H1 (cell line): Measurements from ENCODE around the gene CDX4. TPM values are rescaled to one million over a fixed set of nuclear protein-coding genes. Genes with fewer than 3 reads are reported as not detected.

Experiments
- CTCF ChIA-PET: fragments of 300-600 bp; sonication (Branson Sonifier 250); formaldehyde crosslinking; loops from one replicate; lab custom pipeline; 2021; ENCODE audit not compliant: partially characterized antibody; lab: Charles Lee
- POLR2A ChIA-PET: fragments of 300-600 bp; sonication (Branson Sonifier 250); formaldehyde crosslinking; loops from one replicate; lab custom pipeline; 2021; ENCODE audit warnings: inconsistent platforms; ENCODE audit not compliant: partially characterized antibody; lab: Charles Lee
- DNase-seq, 2 experiments: peaks; one replicate each; pipeline versions ENCODE4 v3.0.0 to v3.0.0-alpha.2; 2010 to 2022; ENCODE audit warnings: low spot score in 2 of 2, low read depth in 1 of 2, mixed read lengths in 1 of 2
- FAIRE-seq: peaks from 2 replicates; lab custom pipeline; 2011; peaks lifted over from hg19 to GRCh38; lab: Jason Lieb, UNC
- H2AFZ ChIP-seq: 2 replicates; pipeline ENCODE4 v1.8.1; 2012; ENCODE audit warnings: low read length, inconsistent platforms
- H2AK5ac ChIP-seq: 2 replicates; pipeline ENCODE4 v1.6.1; 2013; ENCODE audit warnings: low read depth, low read length
- H2BK120ac ChIP-seq: replicated peaks from 2 replicates; pipeline ENCODE3; 2013; ENCODE audit warnings: low read depth, low read length, inconsistent platforms
- H2BK12ac ChIP-seq: 2 replicates; pipeline ENCODE4 v1.6.1; 2013; ENCODE audit warnings: low read depth, low read length
- H2BK15ac ChIP-seq: 2 replicates; pipeline ENCODE4 v1.6.1; 2013; ENCODE audit warnings: low read length
- H2BK20ac ChIP-seq: 2 replicates; pipeline ENCODE4 v1.6.1; 2013; ENCODE audit warnings: low read length
- H2BK5ac ChIP-seq: 2 replicates; pipeline ENCODE4 v1.6.1; 2013; ENCODE audit warnings: low read depth, low read length
- H3K14ac ChIP-seq: 2 replicates; pipeline ENCODE4 v1.6.1; 2013; ENCODE audit warnings: inconsistent platforms; ENCODE audit not compliant: insufficient read length
- H3K18ac ChIP-seq: 2 replicates; pipeline ENCODE4 v1.6.1; 2013; ENCODE audit warnings: low read length; ENCODE audit errors: extremely low read depth
- H3K23ac ChIP-seq: 2 replicates; pipeline ENCODE4 v1.6.1; 2013; ENCODE audit warnings: inconsistent platforms; ENCODE audit not compliant: insufficient read length
- H3K23me2 ChIP-seq: 2 replicates; pipeline ENCODE4 v1.6.1; 2013; ENCODE audit warnings: low read depth, low read length
- H3K27ac ChIP-seq: 2 replicates; pipeline ENCODE4 v1.6.1; 2011; ENCODE audit warnings: low read depth, low read length, inconsistent platforms
- H3K27me3 ChIP-seq, 4 experiments: replicated peaks in 1 of 4; 1 replicate in 1 of 4; 2 replicates in 3 of 4; pipeline versions ENCODE4 v1.6.1 to v1.8.1; 2011 to 2013; ENCODE audit warnings: low read length in 3 of 4, mild to moderate bottlenecking in 3 of 4, inconsistent platforms in 2 of 4, mixed read lengths in 2 of 4, moderate library complexity in 1 of 4; ENCODE audit not compliant: control insufficient read depth in 3 of 4, insufficient read depth in 3 of 4; ENCODE audit errors: extremely low read depth in 1 of 4
- H3K36me3 ChIP-seq, 4 experiments: 2 replicates each; pipeline versions ENCODE4 v1.6.1 to v1.8.1; 2011 to 2013; ENCODE audit warnings: mild to moderate bottlenecking in 4 of 4, low read length in 3 of 4, moderate library complexity in 2 of 4, control low read depth in 1 of 4, inconsistent platforms in 1 of 4; ENCODE audit not compliant: insufficient read depth in 4 of 4, control insufficient read depth in 2 of 4
- H3K4ac ChIP-seq: replicated peaks from 2 replicates; pipeline ENCODE3; 2013; ENCODE audit warnings: low read length, low read depth, mixed read lengths, inconsistent platforms; ENCODE audit not compliant: insufficient read length
- H3K4me1 ChIP-seq, 4 experiments: replicated peaks in 1 of 4; 1 replicate in 1 of 4; 2 replicates in 3 of 4; pipeline versions ENCODE4 v1.6.1 to v1.8.1; 2011 to 2013; ENCODE audit warnings: low read length in 3 of 4, inconsistent platforms in 2 of 4, mixed read lengths in 1 of 4; ENCODE audit not compliant: insufficient read depth in 4 of 4, control insufficient read depth in 3 of 4
- H3K4me2 ChIP-seq, 2 experiments: 2 replicates each; pipeline versions ENCODE4 v1.6.1 to v1.8.1; 2011 to 2013; ENCODE audit warnings: low read depth in 2 of 2, low read length in 2 of 2, control low read depth in 1 of 2, inconsistent platforms in 1 of 2, mild to moderate bottlenecking in 1 of 2; ENCODE audit not compliant: insufficient read depth in 1 of 2
- H3K4me3 ChIP-seq, 4 experiments: fragments of 200-600, 300-600 bp in 1 of 4; sonication (generic), shearing (Covaris generic), sonication (Bioruptor Twin) in 1 of 4; 2 replicates each; pipeline versions ENCODE4 v1.5.1 to v1.8.1; 2011 to 2016; ENCODE audit warnings: low read length in 4 of 4, low read depth in 3 of 4, control low read depth in 2 of 4, inconsistent platforms in 2 of 4, mild to moderate bottlenecking in 2 of 4, mixed read lengths in 1 of 4, moderate library complexity in 1 of 4; ENCODE audit not compliant: insufficient read depth in 2 of 4; ENCODE audit errors: extremely low read depth in 1 of 4
- H3K56ac ChIP-seq: replicated peaks from 2 replicates; pipeline ENCODE3; 2013; ENCODE audit warnings: low read depth, mild to moderate bottlenecking, mixed read lengths, low read length, inconsistent platforms; ENCODE audit not compliant: insufficient read length
- H3K79me1 ChIP-seq: 2 replicates; pipeline ENCODE4 v1.6.1; 2013; ENCODE audit warnings: low read depth, low read length, control low read depth
- H3K79me2 ChIP-seq, 2 experiments: 2 replicates each; pipeline versions ENCODE4 v1.6.1 to v1.8.1; 2012 to 2013; ENCODE audit warnings: low read length in 2 of 2, mild to moderate bottlenecking in 2 of 2, inconsistent platforms in 1 of 2; ENCODE audit not compliant: insufficient read depth in 2 of 2, control insufficient read depth in 1 of 2
- H3K9ac ChIP-seq, 4 experiments: replicated peaks in 1 of 4; 1 replicate in 1 of 4; 2 replicates in 3 of 4; pipeline versions ENCODE4 v1.6.1 to v1.8.1; 2011 to 2013; ENCODE audit warnings: low read depth in 3 of 4, low read length in 3 of 4, control low read depth in 2 of 4, mild to moderate bottlenecking in 2 of 4, moderate library complexity in 2 of 4, inconsistent platforms in 1 of 4; ENCODE audit errors: extremely low read depth in 1 of 4
- H3K9me3 ChIP-seq, 2 experiments: 2 replicates each; pipeline versions ENCODE4 v1.6.1 to v1.8.1; 2012 to 2013; ENCODE audit warnings: mild to moderate bottlenecking in 2 of 2, moderate library complexity in 2 of 2, control low read depth in 1 of 2, inconsistent platforms in 1 of 2, low read depth in 1 of 2, low read length in 1 of 2, mixed read lengths in 1 of 2; ENCODE audit not compliant: insufficient read depth in 2 of 2
- H4K20me1 ChIP-seq, 2 experiments: replicated peaks in 1 of 2; 2 replicates each; pipeline versions ENCODE3 to v1.8.1; 2011 to 2013; ENCODE audit warnings: inconsistent platforms in 2 of 2, low read length in 2 of 2, mild to moderate bottlenecking in 1 of 2; ENCODE audit not compliant: insufficient read depth in 2 of 2, control insufficient read depth in 1 of 2
- H4K5ac ChIP-seq: 2 replicates; pipeline ENCODE4 v1.6.1; 2013; ENCODE audit warnings: low read length, low read depth, mixed read lengths, inconsistent platforms; ENCODE audit not compliant: insufficient read length
- H4K8ac ChIP-seq: 2 replicates; pipeline ENCODE4 v1.8.0; 2013; ENCODE audit warnings: mild to moderate bottlenecking, moderate library complexity, low read length, inconsistent platforms; ENCODE audit not compliant: insufficient read depth; ENCODE audit errors: extremely low read depth
- H4K91ac ChIP-seq: replicated peaks from 2 replicates; pipeline ENCODE3; 2013; ENCODE audit warnings: low read length, mixed read lengths, inconsistent platforms; ENCODE audit not compliant: insufficient read length
- ATF3 ChIP-seq: IDR thresholded peaks from 2 replicates; pipeline ENCODE4 v1.6.1; 2011; ENCODE audit warnings: low read depth, mild to moderate bottlenecking, low read length; ENCODE audit not compliant: insufficient read depth
- CBX5 ChIP-seq: fragments of 300-800, 300-1000 bp; sonication (generic); IDR thresholded peaks from 2 replicates; pipeline ENCODE4 v1.7.1; 2016; ENCODE audit warnings: antibody characterized with exemption, low read length, low read depth
- CBX8 ChIP-seq: fragments of 300-800, 300-1000 bp; sonication (generic); IDR thresholded peaks from 2 replicates; pipeline ENCODE4 v1.7.1; 2016; ENCODE audit warnings: low read depth, low read length, borderline replicate concordance
- CHD1 ChIP-seq: IDR thresholded peaks from 2 replicates; pipeline ENCODE4 v1.6.1; 2012; ENCODE audit warnings: low read depth, low read length, improper control_type of control experiment
- CHD2 ChIP-seq: IDR thresholded peaks from 2 replicates; pipeline ENCODE4 v1.6.1; 2012; ENCODE audit warnings: low read length, improper control_type of control experiment
- EGR1 ChIP-seq: IDR thresholded peaks from 2 replicates; pipeline ENCODE4 v1.6.1; 2011; ENCODE audit warnings: low read depth, low read length, borderline replicate concordance
- GABPA ChIP-seq: IDR thresholded peaks from 2 replicates; pipeline ENCODE4 v1.6.1; 2011; ENCODE audit warnings: mild to moderate bottlenecking, low read length, moderate library complexity, borderline replicate concordance; ENCODE audit not compliant: insufficient read depth
- MAFK ChIP-seq: IDR thresholded peaks from 2 replicates; pipeline ENCODE4 v1.6.1; 2012; ENCODE audit warnings: low read depth, mild to moderate bottlenecking, improper control_type of control experiment, low read length
- POLR2A ChIP-seq, 2 experiments: IDR thresholded peaks; 1 replicate in 1 of 2; 2 replicates in 1 of 2; pipeline ENCODE4 v1.6.1; 2011; ENCODE audit warnings: low read depth in 2 of 2, low read length in 2 of 2, mild to moderate bottlenecking in 2 of 2; ENCODE audit errors: control extremely low read depth in 1 of 2
- RFX5 ChIP-seq: IDR thresholded peaks from 2 replicates; pipeline ENCODE4 v1.6.1; 2011; ENCODE audit warnings: low read depth, low read length, improper control_type of control experiment, borderline replicate concordance
- SIN3A ChIP-seq, 2 experiments: IDR thresholded peaks in 1 of 2; conservative IDR thresholded peaks in 1 of 2; 2 replicates each; pipeline ENCODE4 v1.6.1; 2011 to 2012; ENCODE audit warnings: low read length in 2 of 2, improper control_type of control experiment in 1 of 2, low read depth in 1 of 2, mild to moderate bottlenecking in 1 of 2
- WGBS, 2 experiments: shearing (Covaris generic) in 1 of 2; methylation state at CpG; one replicate each; pipeline versions ENCODE4 v1.1.6 to v1.1.7; 2013 to 2015; ENCODE audit warnings: low lambda C conversion rate in 2 of 2, mixed read lengths in 2 of 2, inconsistent platforms in 1 of 2, low coverage in 1 of 2, missing lambda C conversion rate in 1 of 2; ENCODE audit not compliant: insufficient replicate concordance in 2 of 2, insufficient coverage in 1 of 2, insufficient read length in 1 of 2; ENCODE audit errors: extremely low coverage in 1 of 2, missing lambda C conversion rate in 1 of 2; 5-methylcytosine and 5-hydroxymethylcytosine counted together
- polyA plus RNA-seq, 7 experiments: library from polyadenylated mRNA; depleted of rRNA in 3 of 7; stranded (reverse) in 5 of 7; unstranded in 2 of 7; fragments of >200 nt in 5 of 7; fragments of 200-250 nt in 2 of 7; gene quantifications; 1 replicate in 5 of 7; 2 replicates in 1 of 7; 4 replicates in 1 of 7; pipeline versions ENCODE4 v1.2.1 to v1.2.3, GENCODE V29; 2011 to 2013; ENCODE audit warnings: missing spikeins in 2 of 7, mixed read lengths in 2 of 7
- total RNA-seq: library from RNA; stranded (reverse); fragmentation: NEBNext Ultra II Directional; extraction: Animal tissue kit (Norgen Biotek cat#: 25700); gene quantifications from 2 replicates; pipeline ENCODE4 v1.2.1, GENCODE V29; 2021
- TF ChIP-seq, protein P1 (sequence below): IDR thresholded peaks from 2 replicates; pipeline ENCODE4 v1.6.1; 2012; ENCODE audit warnings: inconsistent platforms

The CDX4 gene
- total and polyA plus RNA-seq, 2 of the 8 experiments (the other 6 are each of a cell fraction or from before 2014, with no cell fraction given) = 2.3 to 2.6 TPM

DNA sequence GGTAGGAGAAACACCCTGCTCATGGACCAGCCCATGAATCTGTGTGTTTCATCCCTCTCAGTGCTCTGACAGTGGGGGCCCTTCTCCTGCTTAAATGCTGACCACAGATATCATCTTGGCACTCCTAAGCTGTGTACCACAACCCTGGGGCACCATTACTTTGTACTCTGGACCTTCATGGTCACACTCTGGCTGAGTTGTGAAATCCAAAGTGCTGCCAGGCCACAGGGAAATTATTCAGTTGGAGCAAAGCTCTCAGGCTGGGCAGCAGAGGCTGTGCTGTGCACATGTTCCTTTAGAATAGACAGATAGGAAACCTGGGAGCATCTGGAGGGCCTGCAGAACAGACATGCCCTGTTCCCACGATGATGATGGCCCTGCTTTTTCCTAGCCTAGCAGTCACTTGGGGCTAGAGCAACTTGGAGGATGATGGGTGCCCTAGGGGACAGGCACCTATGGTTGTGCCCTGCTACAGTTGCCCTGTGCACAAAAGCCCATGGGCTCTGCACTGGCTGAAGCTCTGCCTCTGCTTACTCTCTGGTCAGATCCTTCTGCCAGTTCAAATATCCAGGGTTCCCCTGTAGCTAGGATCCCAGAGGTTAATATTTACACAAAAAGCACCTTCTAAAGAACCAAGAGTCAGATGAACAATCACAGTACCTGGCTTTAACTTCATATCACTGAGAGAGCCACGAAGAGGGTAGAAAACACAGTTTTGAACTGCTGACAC is 48.5 kb upstream of the CDX4 start:
- no peak overlapping the region for H3K18ac ChIP-seq
- DNase-seq = no peak
- no peak overlapping the region for H2BK15ac ChIP-seq
- H3K4ac ChIP-seq = no peak overlapping the region
- 89% methylated on average over 2 of the region's 2 CpGs; no CpG with 5 or more reads in 1 of the 2 experiments for WGBS, 2 experiments
- H3K27me3 ChIP-seq = no peaks in the 10 kb centered on the region
- no peak overlapping the region for H2AFZ ChIP-seq
- H3K79me1 ChIP-seq = no peaks in the 10 kb centered on the region
- no peak for FAIRE-seq
- no peak overlapping the region for H4K8ac ChIP-seq
- no peak overlapping the region for H2BK12ac ChIP-seq
- H3K23ac ChIP-seq = no peak overlapping the region
- ChIA-PET CTCF (no interaction called here), POLR2A (no interaction called here)
- H3K4me1 ChIP-seq = peaks cover 0 to 10% (median 0%) of the 10 kb centered on the region in 4 experiments; a peak in 2 of 7 replicates
- no peaks in the 10 kb centered on the region for H4K20me1 ChIP-seq
- H3K56ac ChIP-seq = no peak overlapping the region
- H3K4me2 ChIP-seq = no peak overlapping the region
- no peaks in the 10 kb centered on the region for H3K23me2 ChIP-seq
- H2BK120ac ChIP-seq = no peak overlapping the region
- H3K9ac ChIP-seq = no peak overlapping the region
- no peak overlapping the region for H4K91ac ChIP-seq
- H2BK5ac ChIP-seq = no peak overlapping the region
- H4K5ac ChIP-seq = no peak overlapping the region
- no peak overlapping the region for H2AK5ac ChIP-seq
- H3K79me2 ChIP-seq = no peaks in the 10 kb centered on the region
- no peak overlapping the region for H3K27ac ChIP-seq
- H3K4me3 ChIP-seq = no peak overlapping the region
- H3K36me3 ChIP-seq = no peaks in the 10 kb centered on the region
- no peak overlapping the region for H2BK20ac ChIP-seq
- no peak overlapping the region for H3K14ac ChIP-seq
- no peaks in the 10 kb centered on the region for H3K9me3 ChIP-seq
- no peak for TF ChIP-seq POLR2A (IDR thresholded peaks at IDR 0.05; ENCODE audit: control extremely low read depth in 1 of 2, low read depth in 2 of 2, low read length in 2 of 2)
- no peak for TF ChIP-seq MAFK
- TF ChIP-seq SIN3A (conservative IDR thresholded peaks at IDR 0.05 in 1 of 2, IDR thresholded peaks at IDR 0.05 in 1 of 2; ENCODE audit: low read depth in 1 of 2, low read length in 2 of 2) = no peak
- no peak for TF ChIP-seq CHD1
- TF ChIP-seq GABPA = no peak
- no peak for TF ChIP-seq CBX5
- TF ChIP-seq ATF3 = no peak
- no peak for TF ChIP-seq CHD2
- TF ChIP-seq RFX5 = no peak
- TF ChIP-seq, protein P1, sequence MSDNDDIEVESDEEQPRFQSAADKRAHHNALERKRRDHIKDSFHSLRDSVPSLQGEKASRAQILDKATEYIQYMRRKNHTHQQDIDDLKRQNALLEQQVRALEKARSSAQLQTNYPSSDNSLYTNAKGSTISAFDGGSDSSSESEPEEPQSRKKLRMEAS = no peak
- no peak for TF ChIP-seq CBX8
- no peak for TF ChIP-seq EGR1
